IPS DF 4.7 (cell line): ENCODE results near the gene ATP1A4.

Experiments
- DNase-seq: peaks from one replicate; pipeline ENCODE4 v3.0.0-alpha.2; 2013; ENCODE audit warnings: low spot score; ENCODE audit errors: extremely low read depth

The ATP1A4 gene

GRCh38 chr1:160206036-160206389, 54.6 kb downstream of the ATP1A4 start:
- DNase-seq, result no peak

- DNase-seq, result peak; percentile 41
Measured at GRCh38 chr1:160206421-160207117, 55.2 kb downstream of the ATP1A4 start.

- DNase-seq, result no peak
Measured at GRCh38 chr1:160207118-160207650, 55.8 kb downstream of the ATP1A4 start.

- DNase-seq, result no peak
Measured at GRCh38 chr1:160207771-160208556, 56.6 kb downstream of the ATP1A4 start.

GRCh38 chr1:160208557-160209320, 57.3 kb downstream of the ATP1A4 start:
- DNase-seq, result no peak

GRCh38 chr1:160209321-160210046, 58.1 kb downstream of the ATP1A4 start:
- no peak for DNase-seq

- no peak for DNase-seq
Measured at GRCh38 chr1:160210561-160210960, 59.2 kb downstream of the ATP1A4 start.

GRCh38 chr1:160211046-160211790, 59.8 kb downstream of the ATP1A4 start:
- DNase-seq, result no peak

- no peak for DNase-seq
Measured at GRCh38 chr1:160214481-160215140, 63.2 kb downstream of the ATP1A4 start.

GRCh38 chr1:160216301-160216700, 64.9 kb downstream of the ATP1A4 start:
- DNase-seq, result no peak

GRCh38 chr1:160217481-160218051, 66.2 kb downstream of the ATP1A4 start:
- no peak for DNase-seq

- peak; percentile 56 for DNase-seq
Measured at GRCh38 chr1:160219062-160219929, 67.9 kb downstream of the ATP1A4 start.

GRCh38 chr1:160220301-160220700, 68.9 kb downstream of the ATP1A4 start:
- DNase-seq, result no peak

- DNase-seq, result no peak
Measured at GRCh38 chr1:160221089-160221488, 69.7 kb downstream of the ATP1A4 start.

- no peak for DNase-seq
Measured at GRCh38 chr1:160222546-160222945, 71.1 kb downstream of the ATP1A4 start.

GRCh38 chr1:160224606-160225005, 73.2 kb downstream of the ATP1A4 start:
- no peak for DNase-seq

- no peak for DNase-seq
Measured at GRCh38 chr1:160225345-160225744, 73.9 kb downstream of the ATP1A4 start.

- no peak for DNase-seq
Measured at GRCh38 chr1:160226623-160227022, 75.2 kb downstream of the ATP1A4 start.

- no peak for DNase-seq
Measured at GRCh38 chr1:160227034-160227433, 75.6 kb downstream of the ATP1A4 start.
